ENCODE results near the gene COL16A1.

DNA sequence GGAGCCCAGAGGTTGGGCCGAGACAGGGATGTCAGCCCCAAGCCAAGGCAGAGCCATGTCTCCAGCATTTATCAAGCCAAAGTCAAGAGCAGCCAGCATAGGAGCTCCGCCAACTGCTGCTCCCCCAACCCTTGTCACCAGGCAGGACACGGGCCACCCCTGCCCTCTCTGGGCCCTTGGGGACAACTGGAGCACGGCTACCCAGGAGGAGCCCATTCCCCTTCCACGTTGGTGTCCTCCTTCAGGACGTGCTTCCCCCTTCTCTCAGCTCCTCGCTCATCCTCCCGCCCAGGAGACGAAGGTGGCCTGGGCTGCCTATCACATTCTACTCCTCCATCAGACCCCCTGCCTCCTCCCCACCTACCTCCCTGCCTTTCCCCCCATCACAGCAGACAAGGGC lies 39.3 kb downstream of the COL16A1 start:
- TF ChIP-seq CTCF (IDR thresholded peaks at IDR 0.05; ENCODE audit: low read length) (no peak), EZH2 (optimal IDR thresholded peaks at IDR 0.05; ENCODE audit: low read depth, low read length) (no peak), EZH2phosphoT487 (IDR thresholded peaks at IDR 0.05; ENCODE audit: low read length) (no peak)

Measured in MM.1S (cell line).